Peyer's patch (tissue), 4 donors: ENCODE results near the gene DHODH. TPM values are rescaled to one million over a fixed set of nuclear protein-coding genes. Genes with fewer than 3 reads are reported as not detected.

Experiments used
- DNase-seq, 3 donors: peaks; one replicate each; pipeline ENCODE4 v3.0.0-alpha.2; 2017 to 2019
- H3K27ac ChIP-seq, 4 donors: fragments of 200-600 bp; sonication (generic); one replicate each; pipeline ENCODE4 v1.5.1; 2016 to 2019
- H3K27me3 ChIP-seq, 2 donors: fragments of 200-600 bp; sonication (generic); one replicate each; pipeline ENCODE4 v1.5.1; 2019
- H3K36me3 ChIP-seq, 3 donors: fragments of 200-600 bp; sonication (generic); one replicate each; pipeline ENCODE4 v1.5.1; 2016 to 2019
- H3K4me1 ChIP-seq, 4 donors: fragments of 200-600 bp; sonication (generic); one replicate each; pipeline ENCODE4 v1.5.1; 2016 to 2019
- H3K4me3 ChIP-seq, 4 donors: fragments of 200-600 bp; sonication (generic); 1 replicate in 3 of 4; 2 replicates in 1 of 4; pipeline ENCODE4 v1.5.1; 2016 to 2019; ENCODE audit warnings: mild to moderate bottlenecking in 1 of 4
- H3K9me3 ChIP-seq, 4 donors: fragments of 200-600 bp; sonication (generic); one replicate each; pipeline ENCODE4 v1.5.1; 2016 to 2019; ENCODE audit warnings: mild to moderate bottlenecking in 1 of 4
- POLR2A ChIP-seq, 2 donors: fragments of 450-650 bp; IDR thresholded peaks; one replicate each; pipeline ENCODE4 v1.5.1; 2017; ENCODE audit warnings: antibody characterized with exemption in 2 of 2, mild to moderate bottlenecking in 2 of 2, moderate library complexity in 2 of 2
- total RNA-seq, 4 donors: library from RNA; depleted of rRNA; stranded (reverse); fragments of >200 nt; gene quantifications; one replicate each; pipeline ENCODE4 v1.1.0, GENCODE V29; 2016
- TF ChIP-seq, protein P1 (sequence below), 6 experiments: fragments of 450-650 bp in 4 of 6; fragments of 200-600 bp in 2 of 6; sonication (generic) in 1 of 6; IDR thresholded peaks; one replicate each; pipeline ENCODE4 v1.5.1; 2017 to 2019; ENCODE audit warnings: antibody characterized with exemption in 6 of 6, mild to moderate bottlenecking in 3 of 6, moderate library complexity in 1 of 6

DHODH gene
- total RNA-seq, 4 donors from 2014 or later: 0.88 to 8.9 (median 5.8) TPM

GRCh38 chr16:72024862-72025382 lies 16.4 kb downstream of the DHODH start:
- DNase-seq: no peak
- H3K36me3 ChIP-seq: peaks cover 0 to 19% (median 0%) of the 10 kb centered on the region in 3 donors
- H3K4me1 ChIP-seq: no peaks in the 10 kb centered on the region
- H3K9me3 ChIP-seq: no peaks in the 10 kb centered on the region
- no peaks in the 10 kb centered on the region for H3K27me3 ChIP-seq
- H3K4me3 ChIP-seq: no peak overlapping the region
- H3K27ac ChIP-seq: no peak overlapping the region
- no peak for TF ChIP-seq POLR2A (IDR thresholded peaks at IDR 0.05)
- TF ChIP-seq, protein P1, sequence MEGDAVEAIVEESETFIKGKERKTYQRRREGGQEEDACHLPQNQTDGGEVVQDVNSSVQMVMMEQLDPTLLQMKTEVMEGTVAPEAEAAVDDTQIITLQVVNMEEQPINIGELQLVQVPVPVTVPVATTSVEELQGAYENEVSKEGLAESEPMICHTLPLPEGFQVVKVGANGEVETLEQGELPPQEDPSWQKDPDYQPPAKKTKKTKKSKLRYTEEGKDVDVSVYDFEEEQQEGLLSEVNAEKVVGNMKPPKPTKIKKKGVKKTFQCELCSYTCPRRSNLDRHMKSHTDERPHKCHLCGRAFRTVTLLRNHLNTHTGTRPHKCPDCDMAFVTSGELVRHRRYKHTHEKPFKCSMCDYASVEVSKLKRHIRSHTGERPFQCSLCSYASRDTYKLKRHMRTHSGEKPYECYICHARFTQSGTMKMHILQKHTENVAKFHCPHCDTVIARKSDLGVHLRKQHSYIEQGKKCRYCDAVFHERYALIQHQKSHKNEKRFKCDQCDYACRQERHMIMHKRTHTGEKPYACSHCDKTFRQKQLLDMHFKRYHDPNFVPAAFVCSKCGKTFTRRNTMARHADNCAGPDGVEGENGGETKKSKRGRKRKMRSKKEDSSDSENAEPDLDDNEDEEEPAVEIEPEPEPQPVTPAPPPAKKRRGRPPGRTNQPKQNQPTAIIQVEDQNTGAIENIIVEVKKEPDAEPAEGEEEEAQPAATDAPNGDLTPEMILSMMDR (IDR thresholded peaks at IDR 0.05): no peak

DNA sequence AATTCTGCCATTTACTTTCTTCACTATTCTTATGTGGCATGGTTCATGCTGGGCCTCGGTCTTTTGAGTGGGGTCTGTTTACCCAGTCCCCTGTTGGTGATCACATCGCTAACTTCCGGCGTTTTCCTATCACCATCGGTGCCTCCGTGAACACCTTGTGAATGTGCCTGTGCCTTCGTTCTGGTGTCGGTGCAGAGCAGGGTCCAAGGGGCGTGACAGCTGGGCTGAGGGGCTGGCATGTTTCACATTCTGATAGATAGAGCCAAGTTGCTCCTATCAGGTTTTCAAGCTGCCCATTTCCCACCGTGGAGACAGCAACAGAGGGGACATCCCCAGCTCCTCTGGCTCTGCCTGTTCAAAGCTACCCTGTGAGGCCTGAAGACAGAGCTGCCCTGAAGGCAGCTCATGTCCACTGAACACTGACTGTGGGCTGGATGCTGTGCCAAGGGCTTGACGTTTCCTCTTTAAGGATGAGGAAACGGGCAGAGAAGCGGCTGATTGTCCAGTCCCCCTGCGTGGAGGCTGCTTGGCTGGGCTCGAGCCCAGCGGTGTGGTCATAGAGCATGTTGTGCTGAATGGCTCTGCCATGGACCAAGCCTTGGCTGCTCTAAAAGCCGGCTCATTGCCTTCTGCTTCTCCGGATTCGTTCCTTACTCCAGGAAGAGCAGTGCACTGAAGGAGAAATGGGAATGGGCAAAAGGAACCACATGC lies 17.0 kb downstream of the DHODH start:
- DNase-seq: no peak
- Histone ChIP-seq H3K9me3 (no peaks in the 10 kb centered on the region), H3K27me3 (no peaks in the 10 kb centered on the region), H3K27ac (no peak overlapping the region), H3K36me3 (peaks cover 0 to 19% (median 0%) of the 10 kb centered on the region in 3 donors), H3K4me3 (no peak overlapping the region), H3K4me1 (no peaks in the 10 kb centered on the region)
- TF ChIP-seq, protein P1 (IDR thresholded peaks at IDR 0.05): no peak
- TF ChIP-seq POLR2A (IDR thresholded peaks at IDR 0.05): no peak

DNA sequence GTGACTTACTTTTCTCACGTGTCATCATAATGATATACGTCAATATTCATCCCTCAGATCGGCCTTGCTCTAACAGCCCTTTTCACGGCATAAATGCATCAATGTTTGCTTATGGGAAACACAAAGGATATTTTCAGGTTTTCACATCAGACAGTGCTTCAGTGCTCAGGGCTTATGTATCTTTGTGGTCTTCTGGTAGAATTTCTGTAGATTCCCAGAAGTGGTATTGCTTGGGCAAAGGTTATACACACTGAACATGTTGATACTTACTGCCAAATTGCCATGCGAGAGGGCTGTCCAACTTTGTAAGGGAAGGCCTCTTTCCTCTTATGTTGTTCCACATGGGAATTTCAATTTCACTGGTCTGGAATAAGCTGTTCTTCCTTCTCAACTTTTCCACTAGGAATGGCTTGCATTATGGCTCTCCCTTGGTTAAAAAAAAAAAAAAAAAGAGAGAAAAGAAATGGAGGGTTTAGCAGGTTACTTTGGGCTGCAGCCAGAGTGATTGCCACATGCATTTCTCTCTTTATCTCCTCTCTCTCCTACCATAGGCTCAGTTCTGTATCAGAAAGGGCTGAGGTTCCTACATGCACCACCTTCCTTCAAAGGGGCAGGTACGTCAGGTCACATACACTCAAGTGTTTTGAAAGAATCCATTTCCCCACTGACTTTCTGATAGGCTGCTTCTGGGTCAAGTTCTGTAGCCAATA lies 19.3 kb downstream of the DHODH start:
- no peak for TF ChIP-seq POLR2A (IDR thresholded peaks at IDR 0.05)
- TF ChIP-seq, protein P1 (IDR thresholded peaks at IDR 0.05): no peak
- no peak overlapping the region for H3K4me3 ChIP-seq
- peaks cover 0 to 3% (median 0%) of the 10 kb centered on the region in 3 donors for H3K36me3 ChIP-seq

DNA sequence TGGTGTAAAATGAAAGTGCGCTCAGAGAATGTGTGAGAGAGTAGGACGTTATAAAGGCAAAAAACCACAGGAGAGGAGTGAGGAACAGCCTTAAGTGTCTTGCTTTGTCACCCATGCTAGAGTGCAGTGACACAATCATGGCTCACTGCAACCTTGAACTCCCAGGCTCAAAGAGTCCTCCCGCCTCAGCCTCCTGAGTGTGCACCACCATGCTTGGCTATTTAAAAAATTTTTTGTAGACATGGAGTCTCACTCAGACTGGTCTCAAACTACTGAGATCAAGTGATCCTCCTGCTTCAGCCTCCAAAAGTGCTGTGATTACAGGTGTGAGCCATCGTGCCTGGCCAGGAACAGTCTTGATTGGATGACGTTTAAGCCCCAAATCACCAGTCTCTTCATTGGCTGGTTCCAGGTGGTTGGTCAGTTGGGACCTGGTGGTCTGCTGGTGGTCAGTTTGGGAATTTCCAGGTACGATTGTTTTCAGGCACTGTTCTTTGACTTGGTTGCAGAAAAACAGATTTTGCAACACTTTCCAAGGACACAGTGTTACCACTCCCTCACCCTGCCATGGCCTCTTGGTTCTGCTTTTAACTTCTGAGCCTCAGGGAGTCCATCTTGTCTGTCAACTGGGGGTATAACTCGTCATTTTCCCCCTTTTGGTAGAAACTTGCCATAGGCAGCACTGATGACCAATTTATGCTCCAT lies 21.2 kb downstream of the DHODH start:
- no peaks in the 10 kb centered on the region for H3K36me3 ChIP-seq
- H3K4me1 ChIP-seq: no peaks in the 10 kb centered on the region
- no peak for TF ChIP-seq POLR2A (IDR thresholded peaks at IDR 0.05)
- TF ChIP-seq, protein P1 (IDR thresholded peaks at IDR 0.05): no peak
- H3K27me3 ChIP-seq: no peaks in the 10 kb centered on the region
- no peak overlapping the region for H3K27ac ChIP-seq
- no peaks in the 10 kb centered on the region for H3K9me3 ChIP-seq
- no peak overlapping the region for H3K4me3 ChIP-seq
- no peak for DNase-seq

More for the DNA sequence above, 19.3 kb downstream of the DHODH start:
- Histone ChIP-seq H3K9me3 (no peaks in the 10 kb centered on the region), H3K27ac (no peak overlapping the region), H3K4me1 (no peaks in the 10 kb centered on the region), H3K27me3 (no peaks in the 10 kb centered on the region)
- no peak for DNase-seq

DNA sequence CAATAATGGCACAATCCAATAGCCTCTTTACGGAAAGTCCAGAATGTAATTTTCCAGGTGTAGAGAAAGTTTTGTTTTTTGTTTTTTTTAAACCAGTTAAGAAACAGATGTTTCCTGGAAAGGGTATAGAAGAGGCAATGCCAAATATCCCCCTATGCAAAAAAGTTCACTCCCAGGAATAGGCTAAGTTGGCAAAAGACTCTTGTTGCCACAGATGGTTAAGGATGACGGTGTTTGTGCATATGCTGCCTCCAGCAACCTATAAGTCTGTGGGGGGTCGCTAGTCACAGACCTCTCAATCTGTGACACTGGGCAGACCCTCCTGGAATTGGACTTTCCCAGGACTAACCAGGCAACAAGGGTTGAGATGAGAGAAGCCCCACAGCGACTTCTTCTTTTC lies 24.9 kb downstream of the DHODH start:
- Histone ChIP-seq H3K27ac (no peak overlapping the region), H3K4me1 (no peaks in the 10 kb centered on the region), H3K4me3 (no peak overlapping the region), H3K36me3 (no peaks in the 10 kb centered on the region), H3K27me3 (no peaks in the 10 kb centered on the region), H3K9me3 (no peaks in the 10 kb centered on the region)
- no peak for TF ChIP-seq POLR2A (IDR thresholded peaks at IDR 0.05)
- TF ChIP-seq, protein P1 (IDR thresholded peaks at IDR 0.05): no peak
- DNase-seq: no peak
